ENCODE results near the gene CKS2.
"Not testable (repeated sequence)": the region's sequence is repeated elsewhere in the genome, so short reads cannot be mapped to it uniquely, and the experiment has no call there.

CKS2 gene

DNA sequence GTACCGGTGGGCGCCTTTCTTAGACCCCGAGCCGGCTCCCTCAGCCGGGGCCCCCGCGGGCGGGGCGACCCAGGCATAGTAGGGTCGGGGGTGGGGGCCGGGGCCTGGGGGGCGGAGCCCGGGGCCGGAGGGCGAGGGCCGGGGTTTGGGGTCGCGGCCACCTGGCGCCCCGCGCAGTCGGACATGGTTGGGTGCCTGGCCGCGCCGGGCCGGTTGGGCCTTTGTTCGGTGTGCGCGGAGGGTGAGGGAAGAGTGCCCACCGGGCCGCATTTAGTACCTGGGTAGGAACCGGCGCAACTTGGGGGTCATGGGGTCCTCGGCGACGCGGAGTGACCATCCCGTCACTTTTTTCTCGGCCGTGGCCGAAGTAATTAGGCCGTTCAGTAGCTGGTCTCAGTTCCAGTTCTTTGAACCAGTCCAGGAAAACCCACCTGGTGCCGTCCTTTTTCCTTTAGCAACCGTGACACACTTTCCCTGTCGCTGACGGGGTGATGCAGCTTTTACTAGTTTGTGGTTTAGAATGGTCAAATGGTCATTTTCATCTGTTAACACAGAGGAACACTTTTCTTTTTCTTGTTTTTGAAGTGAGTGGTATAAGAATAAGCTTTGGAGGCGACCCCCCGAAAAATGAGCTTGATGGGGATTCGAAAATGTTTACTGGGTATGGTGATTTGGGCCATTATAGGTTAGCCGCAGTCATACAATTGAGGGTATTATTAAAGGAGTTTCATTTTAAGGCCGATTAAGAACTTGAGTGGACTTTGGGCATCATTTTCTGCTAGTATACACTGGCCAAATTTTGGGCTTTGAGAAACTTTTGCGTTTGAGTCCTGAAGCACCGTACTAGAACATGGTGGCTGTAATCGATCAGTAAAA, 589 bp downstream of the CKS2 start:
- DNase-seq = no peak

DNA sequence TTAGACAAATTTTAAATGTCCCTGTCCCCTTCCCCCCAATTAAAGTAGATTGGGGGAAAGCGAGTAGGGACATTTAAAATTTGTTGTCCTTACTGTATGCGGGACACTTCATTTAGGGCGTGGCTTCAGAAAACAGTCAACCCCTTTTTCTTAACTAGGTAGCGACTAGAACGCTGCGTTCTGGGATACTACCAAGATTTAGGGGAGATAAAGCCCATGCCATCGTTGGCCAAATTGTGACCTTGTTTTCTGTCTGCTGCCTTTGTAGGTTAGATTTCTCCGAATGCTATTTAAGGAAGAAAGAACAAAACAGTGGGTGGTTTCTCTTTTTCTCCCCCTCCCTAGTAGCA, 1.2 kb downstream of the CKS2 start:
- DNase-seq = no peak

DNA sequence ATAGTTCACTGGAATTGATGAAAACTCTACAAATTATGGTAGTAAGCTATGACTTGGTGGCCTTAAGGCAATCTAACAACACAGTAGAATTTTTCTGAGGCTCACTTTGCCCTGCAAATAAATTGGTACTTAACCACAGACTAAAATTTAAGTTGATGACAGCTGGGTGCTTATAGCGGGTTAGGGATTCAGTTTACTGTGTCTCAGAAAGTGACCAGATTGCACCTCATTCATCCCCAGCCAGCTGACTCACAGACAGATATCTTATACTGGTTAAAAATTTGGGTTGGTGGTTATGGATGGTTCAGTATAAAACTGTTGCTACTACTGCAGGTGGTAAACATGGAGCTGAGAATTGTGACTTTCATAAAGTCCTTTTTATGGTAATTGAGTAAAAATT, 2.8 kb downstream of the CKS2 start:
- peak; percentile 31 for DNase-seq

DNA sequence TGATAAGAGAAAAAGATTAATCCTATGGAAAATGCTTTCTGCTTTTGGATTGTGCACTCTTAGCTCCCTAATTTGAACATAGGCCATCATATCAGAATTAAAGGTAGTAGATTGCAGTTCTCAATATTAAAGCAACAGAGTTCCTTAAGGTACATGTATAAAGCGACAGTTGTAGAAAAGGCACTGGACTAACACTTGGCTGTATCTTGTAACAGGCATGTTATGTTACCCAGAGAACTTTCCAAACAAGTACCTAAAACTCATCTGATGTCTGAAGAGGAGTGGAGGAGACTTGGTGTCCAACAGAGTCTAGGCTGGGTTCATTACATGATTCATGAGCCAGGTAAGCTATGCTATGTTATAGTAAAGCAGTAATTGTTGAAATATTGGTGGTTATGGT, 4.0 kb downstream of the CKS2 start:
- no peak for DNase-seq

DNA sequence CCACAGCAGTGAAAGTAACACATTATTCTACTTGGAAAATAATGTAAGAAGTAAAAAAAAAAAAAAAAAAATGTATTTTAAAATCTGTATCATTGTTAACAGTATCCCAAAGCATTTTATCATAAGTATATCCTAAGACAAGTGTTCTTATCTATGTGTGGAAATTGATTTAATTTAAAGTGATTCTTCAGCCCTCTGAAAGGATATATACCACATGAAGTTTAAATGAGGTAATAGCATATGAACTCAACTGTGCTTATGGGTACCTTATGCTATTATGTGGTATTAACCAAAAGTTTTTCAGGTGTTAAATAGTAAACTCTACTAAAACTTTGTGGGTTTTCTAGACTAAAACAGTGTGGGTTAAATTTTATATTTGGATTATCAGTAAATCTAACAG, 4.5 kb downstream of the CKS2 start:
- no peak for DNase-seq

DNA sequence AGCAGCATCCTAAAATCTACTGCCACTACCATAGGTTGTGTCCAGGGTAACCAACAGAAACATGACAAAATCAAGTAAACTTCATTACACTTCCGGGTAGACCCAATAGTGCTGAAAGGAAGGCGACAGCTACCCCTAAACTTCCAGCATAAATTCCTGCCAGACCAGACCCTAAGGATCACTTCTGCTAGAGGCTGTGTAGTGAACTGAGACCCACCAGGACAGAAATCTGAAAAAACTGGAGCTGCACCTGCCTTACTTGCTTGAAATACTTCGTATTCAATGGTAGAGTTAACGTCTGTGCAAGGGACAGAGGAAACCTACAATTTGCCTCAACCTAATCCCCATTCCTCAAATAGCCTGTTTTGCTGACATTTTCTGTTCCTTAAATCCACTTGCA, 6.3 kb downstream of the CKS2 start:
- no peak for DNase-seq

DNA sequence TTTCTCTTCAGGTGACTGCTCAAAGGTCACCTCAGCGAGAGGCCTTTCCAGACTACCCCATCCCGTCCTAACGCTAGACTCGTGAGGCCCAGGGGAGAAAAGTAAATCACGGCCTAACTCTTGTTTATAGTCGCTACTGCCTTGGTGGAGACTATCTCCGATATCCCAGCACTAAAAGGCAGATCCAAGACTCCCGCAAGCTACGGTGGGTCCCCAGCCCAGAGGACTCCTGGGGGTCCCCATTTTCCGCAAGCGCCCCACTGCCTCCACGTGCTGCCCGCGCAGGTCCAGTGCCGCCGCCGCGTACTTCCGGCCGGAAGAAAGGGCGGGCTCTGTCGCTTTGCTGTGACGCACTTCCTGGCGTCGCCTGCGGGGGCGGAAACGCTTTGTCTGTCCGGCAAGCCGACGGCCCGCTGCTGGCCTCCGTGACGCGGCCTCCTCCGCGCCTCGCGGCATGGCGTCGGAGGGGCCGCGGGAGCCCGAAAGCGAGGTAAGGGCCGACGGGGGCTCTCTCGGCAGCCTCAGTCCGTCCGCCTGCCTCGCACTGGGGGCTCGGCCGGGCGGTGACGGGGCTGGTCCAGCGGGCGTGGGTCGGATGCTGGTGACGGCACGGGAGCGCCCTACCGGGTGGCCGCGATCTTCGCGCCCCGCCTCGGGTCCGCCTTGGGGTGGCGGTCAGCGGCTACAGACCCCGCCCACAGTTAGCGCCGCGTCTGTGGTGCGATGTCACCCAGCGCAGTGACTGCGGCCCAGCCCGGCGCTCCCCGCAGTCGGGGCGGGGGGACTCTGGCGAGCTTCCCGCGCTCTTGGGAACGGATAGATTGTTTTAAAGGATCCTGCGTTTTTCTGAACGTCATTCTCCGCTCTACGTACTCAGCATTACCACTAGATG, 7.4 kb downstream of the CKS2 start, which contains the start of gene SECISBP2:
Gene SECISBP2, plus strand, starts transcription at position 378 of the 892 bp plus-strand sequence. Its CDS starts 77 bp downstream, at position 455.
- DNase-seq = peak; percentile 99

DNA sequence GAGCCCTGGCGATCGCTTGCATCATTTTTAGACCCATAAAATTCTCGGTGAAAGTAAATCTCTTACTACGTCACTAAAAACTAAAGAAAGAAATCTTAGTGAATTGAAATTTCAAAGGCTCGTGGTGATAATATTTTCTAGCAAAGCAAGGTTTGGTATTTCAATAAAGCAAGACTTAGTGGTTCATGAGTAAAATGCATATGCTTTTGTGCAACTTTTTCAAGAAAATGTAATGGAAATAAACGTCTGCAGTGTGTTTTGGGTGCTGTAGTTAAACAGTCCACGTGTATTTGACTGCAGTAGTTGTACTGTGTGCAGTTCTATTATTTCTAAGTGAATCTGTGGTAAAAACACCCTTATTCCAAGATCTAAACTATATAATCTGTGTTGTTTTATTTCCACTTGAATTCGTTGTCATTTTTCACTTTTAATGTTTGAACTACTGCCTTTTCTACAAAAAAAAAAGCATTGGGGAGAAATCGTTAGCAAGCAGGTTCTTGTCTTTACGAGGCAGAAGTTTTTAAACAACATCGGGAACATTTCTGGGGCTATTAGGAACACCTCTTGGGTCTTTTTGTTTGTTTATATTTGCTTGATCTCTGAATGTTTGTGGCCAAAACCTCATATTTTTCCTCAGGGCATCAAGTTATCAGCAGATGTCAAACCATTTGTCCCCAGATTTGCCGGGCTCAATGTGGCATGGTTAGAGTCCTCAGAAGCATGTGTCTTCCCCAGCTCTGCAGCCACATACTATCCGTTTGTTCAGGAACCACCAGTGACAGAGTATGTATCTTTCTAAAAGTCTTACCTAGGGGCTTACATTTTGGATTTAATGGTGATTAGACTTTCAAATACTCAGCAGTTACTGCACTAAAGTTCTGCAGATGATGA, 8.3 kb downstream of the CKS2 start:
- DNase-seq = no peak

DNA sequence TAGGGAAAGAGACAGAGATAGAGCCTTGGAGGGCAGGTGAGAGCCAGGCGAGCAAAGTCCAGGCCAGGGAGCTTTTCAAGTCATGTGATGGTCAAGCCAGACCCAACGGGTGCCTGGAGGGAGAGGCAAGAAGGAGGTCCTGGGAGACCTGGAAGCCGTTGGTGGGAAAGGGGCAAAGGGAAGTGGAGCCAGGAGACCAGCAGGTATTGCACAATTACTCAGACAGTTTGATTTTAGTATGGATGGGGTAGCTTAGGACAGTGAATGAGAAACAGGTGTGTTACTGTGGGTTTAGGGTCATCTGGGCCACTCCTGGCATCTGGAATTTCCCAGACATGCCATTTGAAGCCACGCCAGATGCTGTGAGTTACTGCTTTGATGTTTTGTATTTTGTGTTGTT, 12.4 kb downstream of the CKS2 start:
- no peak for DNase-seq

DNA sequence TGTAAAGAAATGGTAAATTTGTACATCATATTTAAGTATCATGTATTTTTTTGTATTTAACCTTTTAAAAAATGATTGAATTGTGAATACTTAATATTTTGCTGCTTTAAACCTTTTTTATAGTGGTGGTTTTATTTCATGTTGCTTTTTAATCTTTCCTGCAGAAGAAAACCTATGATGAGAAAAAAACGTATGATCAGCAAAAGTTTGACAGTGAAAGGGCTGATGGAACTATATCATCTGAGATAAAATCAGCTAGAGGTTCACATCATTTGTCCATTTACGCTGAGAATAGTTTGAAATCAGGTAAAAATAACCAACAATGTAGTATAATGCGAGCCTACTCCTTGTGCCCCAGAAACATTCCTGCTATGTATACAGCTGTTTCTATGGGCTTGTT, 14.7 kb downstream of the CKS2 start:
- no peak for DNase-seq

DNA sequence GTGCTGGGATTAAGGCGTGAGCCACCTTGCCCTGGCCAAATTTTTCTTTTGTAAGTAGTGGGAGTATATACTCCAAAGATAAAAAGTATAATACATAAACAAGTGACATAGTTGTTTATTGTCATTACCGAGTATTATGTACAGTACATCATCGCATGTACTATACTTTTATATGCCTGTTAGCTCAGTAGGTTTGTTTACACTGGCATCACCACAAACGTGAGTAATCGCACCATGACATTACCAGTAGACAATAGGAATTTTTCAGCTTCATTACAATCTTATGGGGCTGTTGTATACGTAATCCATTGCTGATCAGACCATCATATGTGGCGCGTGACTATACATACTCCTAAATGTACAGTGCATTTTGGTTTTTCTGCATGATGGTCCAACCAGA, 17.1 kb downstream of the CKS2 start:
- no peak for DNase-seq

DNA sequence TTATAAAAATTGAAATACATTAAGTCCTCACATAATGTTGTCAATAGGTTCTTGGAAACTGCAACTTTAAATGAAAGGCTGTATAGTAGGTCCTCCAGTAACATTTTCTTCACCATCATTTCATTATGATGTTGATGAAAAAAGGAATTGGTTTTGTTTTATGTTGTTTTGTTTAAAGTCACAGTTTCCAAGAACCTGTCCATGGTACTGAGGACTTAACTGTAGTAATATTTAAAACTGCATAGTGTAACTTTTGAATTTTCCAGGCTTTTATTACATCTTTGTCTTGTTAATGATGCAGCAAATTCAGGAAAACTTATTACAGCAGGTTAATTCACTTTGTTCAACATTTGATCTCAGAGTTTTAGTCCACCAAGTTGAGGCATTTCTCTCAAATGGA, 18.9 kb downstream of the CKS2 start:
- no peak for DNase-seq

DNA sequence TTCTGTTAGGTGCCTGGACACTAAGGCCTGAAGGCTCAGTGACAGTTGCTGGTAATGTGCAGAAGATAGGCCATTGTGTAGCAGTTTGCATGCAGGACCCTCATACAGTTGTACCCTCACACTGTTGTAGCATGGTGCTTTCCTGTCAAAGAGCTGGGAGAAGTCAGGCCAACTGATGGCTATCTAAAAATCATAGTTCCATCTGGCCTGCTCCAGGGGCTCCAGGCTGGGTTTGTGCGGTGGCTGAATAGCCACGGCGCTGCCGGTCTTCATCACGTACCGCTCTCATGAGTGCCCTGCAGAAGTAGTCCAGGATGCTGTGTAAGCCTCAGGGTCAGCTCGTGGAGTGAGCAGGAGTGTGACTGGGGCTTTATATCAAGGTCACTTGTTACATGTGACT, 19.5 kb downstream of the CKS2 start:
- no peak for DNase-seq

DNA sequence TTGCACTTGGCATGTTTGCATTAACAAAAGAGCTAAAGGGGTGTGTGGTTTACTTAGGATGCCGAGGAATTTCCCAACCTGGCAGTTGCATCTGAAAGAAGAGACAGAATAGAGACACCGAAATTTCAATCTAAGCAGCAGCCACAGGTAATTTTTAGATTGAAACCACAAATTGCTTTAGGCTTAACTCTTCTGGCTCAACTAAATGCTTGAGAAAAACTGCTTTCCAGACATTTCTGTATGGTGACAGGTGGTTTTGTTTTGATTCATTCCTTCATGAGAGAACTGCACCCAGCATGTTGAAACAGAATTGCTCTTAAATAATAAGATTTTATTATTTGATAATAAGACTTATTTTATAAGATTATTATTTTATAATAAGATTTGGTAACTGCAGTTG, 28.8 kb downstream of the CKS2 start:
- DNase-seq = no peak

DNA sequence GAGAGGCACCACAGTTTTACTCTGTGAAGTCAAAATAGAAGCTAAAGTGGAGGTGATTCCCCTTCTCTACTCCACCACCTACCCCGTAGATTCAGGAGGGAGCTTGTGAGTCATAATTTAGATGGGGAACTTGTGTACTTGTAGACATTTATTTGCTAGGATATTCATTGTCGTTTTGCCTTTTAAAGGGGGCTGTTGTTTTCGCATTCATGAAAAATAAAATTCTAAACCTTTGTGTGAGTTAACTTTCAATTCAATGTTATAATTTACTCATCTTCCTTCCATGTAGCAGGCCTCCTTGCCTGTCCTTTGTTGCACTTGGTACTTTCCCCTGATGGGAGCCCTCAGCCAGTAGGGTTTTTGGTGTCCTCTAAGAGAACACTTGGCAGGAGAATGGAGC, 29.3 kb downstream of the CKS2 start:
- no peak for DNase-seq

DNA sequence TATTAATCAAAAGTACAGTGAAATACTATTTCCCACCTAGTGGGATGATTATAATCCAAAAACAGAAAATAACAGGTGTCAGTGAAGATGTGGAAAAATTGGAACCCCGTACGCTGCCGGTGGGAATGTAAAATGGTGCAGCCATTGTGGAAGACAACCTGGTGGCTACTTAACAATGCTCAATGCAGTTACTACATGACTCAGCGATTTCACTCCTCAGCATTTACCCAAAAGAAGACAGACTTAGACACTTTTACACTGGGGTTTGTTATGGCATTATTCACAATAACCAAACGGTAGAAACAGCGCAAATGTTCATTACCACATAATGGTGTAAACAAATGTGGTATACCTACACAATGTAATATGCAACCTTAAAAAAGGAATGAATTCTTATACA, 31.2 kb downstream of the CKS2 start:
- no peak for DNase-seq

DNA sequence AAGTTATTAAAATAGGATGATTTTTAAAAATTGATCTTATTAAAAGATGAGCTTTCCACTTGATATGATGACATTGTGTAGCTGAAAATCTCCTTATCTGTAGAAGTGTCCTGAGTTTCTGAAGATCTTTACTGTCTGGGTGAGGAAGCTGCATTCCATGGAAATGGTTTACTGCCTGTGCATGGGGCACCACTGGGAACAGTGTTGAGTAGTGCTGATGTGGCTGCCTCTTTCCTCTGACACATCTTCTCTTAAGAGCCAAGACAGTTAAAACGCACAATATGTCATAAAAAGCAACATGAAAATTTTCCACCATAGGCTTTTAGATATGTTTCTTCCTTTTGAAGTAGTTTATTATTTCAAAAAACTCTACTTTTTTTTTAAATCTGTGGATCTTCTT, 32.0 kb downstream of the CKS2 start:
- DNase-seq = no peak

DNA sequence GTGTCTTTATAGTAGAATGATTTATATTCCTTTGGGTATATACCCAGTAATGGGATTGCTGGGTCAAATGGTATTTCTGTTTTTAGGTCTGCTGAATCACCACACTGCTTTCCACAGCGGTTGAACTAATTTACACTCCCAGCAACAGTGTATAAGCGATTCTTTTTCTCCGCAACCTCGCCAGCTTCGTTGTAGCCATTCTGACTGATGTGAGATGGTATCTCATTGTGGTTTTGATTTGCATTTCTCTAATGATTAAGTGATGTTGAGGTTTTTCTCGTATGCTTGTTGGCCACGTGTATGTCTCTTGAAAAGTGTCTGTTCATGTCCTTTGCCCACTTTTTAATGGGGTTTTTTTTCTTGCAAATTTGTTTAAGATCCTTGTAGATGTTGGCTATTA, 32.8 kb downstream of the CKS2 start:
- not testable (repeated sequence) for DNase-seq

DNA sequence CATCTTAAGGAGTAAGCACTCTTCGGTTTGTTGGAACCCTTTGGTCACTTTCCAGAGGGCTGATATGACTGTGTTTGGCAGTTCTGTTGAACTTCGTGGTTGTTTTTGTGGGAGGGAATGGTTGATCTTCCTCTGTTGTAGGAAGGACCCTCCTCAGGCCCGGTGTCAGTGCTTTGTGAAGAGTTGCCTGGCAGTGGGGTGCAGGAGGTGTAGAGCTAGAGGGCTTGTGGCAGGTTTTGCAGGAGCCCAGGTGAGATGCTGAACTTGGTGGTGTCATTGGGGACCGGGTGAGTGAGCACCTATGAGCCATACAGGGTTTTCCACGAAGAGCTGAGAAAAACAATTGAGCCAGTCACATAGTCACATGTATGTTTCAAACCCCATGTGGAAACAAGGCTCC, 34.5 kb downstream of the CKS2 start:
- no peak for DNase-seq

DNA sequence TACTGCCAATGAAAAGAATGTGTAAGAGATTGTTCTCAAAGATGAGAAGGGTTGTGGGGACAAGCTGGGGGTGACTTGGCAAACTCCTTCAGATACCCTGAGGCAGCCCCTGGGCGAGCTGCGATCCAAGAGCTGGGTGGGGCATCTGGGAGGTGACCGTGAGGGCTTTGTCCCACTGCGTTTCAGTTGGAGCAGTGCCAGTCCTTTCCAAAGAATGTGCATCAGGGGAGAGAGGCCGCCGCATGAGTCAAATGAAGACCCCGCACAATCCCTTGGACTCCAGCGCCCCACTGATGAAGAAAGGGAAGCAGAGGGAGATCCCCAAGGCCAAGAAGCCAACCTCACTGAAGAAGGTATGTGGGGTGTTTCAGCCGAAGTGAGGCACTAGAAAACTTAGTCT, 35.7 kb downstream of the CKS2 start:
- DNase-seq = no peak

DNA sequence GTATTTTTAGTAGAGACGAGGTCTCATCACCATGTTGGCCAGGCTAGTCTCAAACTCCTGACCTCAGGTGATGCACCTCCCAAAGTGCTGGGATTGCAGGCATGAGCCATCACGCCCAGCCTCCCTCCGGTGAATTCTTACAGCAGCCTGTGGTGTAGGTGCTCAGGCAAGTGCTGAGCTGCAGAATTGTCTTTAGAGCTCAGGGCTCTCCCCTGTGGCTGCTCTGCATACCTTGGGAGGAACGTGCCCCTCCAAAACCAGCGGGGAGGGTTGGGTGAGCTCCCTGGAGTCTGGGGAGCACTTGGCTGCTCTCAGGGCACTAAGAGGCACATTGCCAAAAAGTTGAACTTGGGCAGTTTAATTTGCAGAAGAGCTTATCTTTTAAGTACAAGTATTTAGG, 36.7 kb downstream of the CKS2 start:
- DNase-seq = no peak

DNA sequence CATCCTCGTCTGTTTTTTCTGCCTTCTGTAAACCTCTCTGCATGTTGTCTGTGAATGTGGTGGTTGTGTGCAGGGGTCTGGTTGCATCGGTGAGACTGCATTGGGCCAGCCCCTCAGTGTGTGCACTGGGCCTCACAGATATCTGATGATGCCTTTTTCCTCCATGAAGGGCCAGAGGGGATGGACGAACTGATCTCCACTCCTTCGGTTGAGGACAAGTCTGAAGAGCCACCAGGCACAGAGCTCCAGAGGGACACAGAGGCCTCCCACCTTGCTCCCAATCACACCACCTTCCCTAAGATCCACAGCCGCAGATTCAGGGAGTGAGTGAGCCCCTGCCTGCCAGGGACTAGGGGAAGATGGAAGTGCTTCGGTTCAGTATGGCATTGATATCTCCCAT, 38.6 kb downstream of the CKS2 start:
- DNase-seq = no peak
